Lower lobe of right lung (tissue), 2 donors: Measurements from ENCODE around the gene SEC24C. TPM values are rescaled to one million over a fixed set of nuclear protein-coding genes. Genes with fewer than 3 reads are reported as not detected.

Experiments
- ATAC-seq, 2 donors: fragments of 200-7000 bp; cut with Tn5 transposase; one replicate each; pipeline ENCODE4 v1.9.1; 2020 to 2022; ENCODE audit warnings: mild to moderate bottlenecking in 2 of 2, moderate library complexity in 2 of 2
- DNase-seq: peaks from one replicate; pipeline ENCODE4 v3.0.0-alpha.2; 2020
- H3K27ac ChIP-seq: fragments of 200-600 bp; one replicate; pipeline ENCODE4 v1.8.0; 2022
- H3K27me3 ChIP-seq: fragments of 200-600 bp; one replicate; pipeline ENCODE4 v1.8.0; 2022; ENCODE audit warnings: low read depth
- H3K36me3 ChIP-seq: fragments of 200-600 bp; one replicate; pipeline ENCODE4 v1.8.0; 2022; ENCODE audit warnings: mild to moderate bottlenecking
- H3K4me1 ChIP-seq: fragments of 200-600 bp; one replicate; pipeline ENCODE4 v1.8.0; 2022
- H3K4me3 ChIP-seq: fragments of 200-600 bp; one replicate; pipeline ENCODE4 v1.8.0; 2022; ENCODE audit warnings: mild to moderate bottlenecking
- H3K9me3 ChIP-seq: fragments of 200-600 bp; one replicate; pipeline ENCODE4 v1.8.0; 2022
- intact Hi-C: fragments of 100-400 bp; cut with DNase I; formaldehyde crosslinking; loops from one replicate; pipeline ENCODE4 v1.11.0; 2022
- total RNA-seq: library from RNA; stranded (reverse); fragmentation: NEBNext Ultra II Directional; extraction: Animal tissue kit (Norgen Biotek cat#: 25700); gene quantifications from one replicate; pipeline ENCODE4 v1.2.1, GENCODE V29; 2021
- TF ChIP-seq, protein P1 (sequence below): fragments of 200-600 bp; IDR thresholded peaks from one replicate; pipeline ENCODE4 v1.8.0; 2022; ENCODE audit warnings: antibody characterized with exemption, mild to moderate bottlenecking
- donor health status: DM: no; HTN: yes; CAD: no; lungs with severe emphysema.

The SEC24C gene
- total RNA-seq, 1 donor from 2014 or later, result 71.4 TPM

GRCh38 chr10:73816917-73817729 lies 73.0 kb downstream of the SEC24C start:
- TF ChIP-seq, protein P1, sequence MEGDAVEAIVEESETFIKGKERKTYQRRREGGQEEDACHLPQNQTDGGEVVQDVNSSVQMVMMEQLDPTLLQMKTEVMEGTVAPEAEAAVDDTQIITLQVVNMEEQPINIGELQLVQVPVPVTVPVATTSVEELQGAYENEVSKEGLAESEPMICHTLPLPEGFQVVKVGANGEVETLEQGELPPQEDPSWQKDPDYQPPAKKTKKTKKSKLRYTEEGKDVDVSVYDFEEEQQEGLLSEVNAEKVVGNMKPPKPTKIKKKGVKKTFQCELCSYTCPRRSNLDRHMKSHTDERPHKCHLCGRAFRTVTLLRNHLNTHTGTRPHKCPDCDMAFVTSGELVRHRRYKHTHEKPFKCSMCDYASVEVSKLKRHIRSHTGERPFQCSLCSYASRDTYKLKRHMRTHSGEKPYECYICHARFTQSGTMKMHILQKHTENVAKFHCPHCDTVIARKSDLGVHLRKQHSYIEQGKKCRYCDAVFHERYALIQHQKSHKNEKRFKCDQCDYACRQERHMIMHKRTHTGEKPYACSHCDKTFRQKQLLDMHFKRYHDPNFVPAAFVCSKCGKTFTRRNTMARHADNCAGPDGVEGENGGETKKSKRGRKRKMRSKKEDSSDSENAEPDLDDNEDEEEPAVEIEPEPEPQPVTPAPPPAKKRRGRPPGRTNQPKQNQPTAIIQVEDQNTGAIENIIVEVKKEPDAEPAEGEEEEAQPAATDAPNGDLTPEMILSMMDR, result no peak
- H3K4me1 ChIP-seq, result peaks cover 36% of the 10 kb centered on the region
- DNase-seq, result no peak
- H3K36me3 ChIP-seq, result peaks cover 53% of the 10 kb centered on the region
- peak in 1 of 2 donors; percentile 15 for ATAC-seq
- H3K27ac ChIP-seq, result peak overlapping the region; percentile 18
- intact Hi-C loops, result no loop called here
- no peaks in the 10 kb centered on the region for H3K27me3 ChIP-seq
- H3K9me3 ChIP-seq, result no peaks in the 10 kb centered on the region
- H3K4me3 ChIP-seq, result no peak overlapping the region

- peaks cover 60% of the 10 kb centered on the region for H3K36me3 ChIP-seq
These were observed 73.7 kb downstream of the SEC24C start for GRCh38 chr10:73817826-73818225.

GRCh38 chr10:73818402-73818801 lies 74.2 kb downstream of the SEC24C start:
- Histone ChIP-seq H3K9me3 (no peaks in the 10 kb centered on the region), H3K4me1 (peaks cover 36% of the 10 kb centered on the region), H3K36me3 (peaks cover 63% of the 10 kb centered on the region), H3K27me3 (no peaks in the 10 kb centered on the region), H3K27ac (no peak overlapping the region), H3K4me3 (no peak overlapping the region)
- DNase-seq (no peak), ATAC-seq (no peak)
- TF ChIP-seq, protein P1, result no peak
- intact Hi-C loops, result no loop called here

More at GRCh38 chr10:73817826-73818225, 73.7 kb downstream of the SEC24C start:
- intact Hi-C loops, result no loop called here
- Histone ChIP-seq H3K27ac (no peak overlapping the region), H3K9me3 (no peaks in the 10 kb centered on the region), H3K27me3 (no peaks in the 10 kb centered on the region), H3K4me3 (no peak overlapping the region), H3K4me1 (peaks cover 36% of the 10 kb centered on the region)
- TF ChIP-seq, protein P1, result no peak
- no peak for DNase-seq
- no peak for ATAC-seq

DNA sequence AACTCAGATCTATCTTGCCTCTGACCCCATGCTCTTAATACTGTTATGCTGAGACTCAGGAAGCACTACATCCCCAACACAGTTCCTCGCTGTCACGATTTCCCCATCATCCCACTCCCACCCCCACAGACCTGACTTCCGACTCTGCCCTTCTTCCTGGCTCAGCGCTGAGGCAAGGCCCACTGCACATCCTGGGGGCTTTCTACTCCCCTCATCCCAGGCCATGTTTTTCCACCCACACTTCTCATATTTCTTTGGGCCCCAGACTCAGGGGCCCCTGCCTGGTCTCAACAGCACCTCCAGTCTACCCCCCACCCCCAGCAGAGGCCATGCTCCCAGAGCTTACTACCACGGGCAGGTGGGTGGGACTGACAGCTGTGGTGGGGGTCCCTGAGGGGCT lies 74.9 kb downstream of the SEC24C start:
- Histone ChIP-seq H3K9me3 (no peaks in the 10 kb centered on the region), H3K27ac (peak overlapping the region; percentile 64), H3K4me3 (no peak overlapping the region), H3K27me3 (no peaks in the 10 kb centered on the region), H3K36me3 (peaks cover 63% of the 10 kb centered on the region), H3K4me1 (peaks cover 36% of the 10 kb centered on the region)
- DNase-seq, result no peak
- TF ChIP-seq, protein P1, result no peak
- ATAC-seq, result peak in 1 of 2 donors; percentile 13
- intact Hi-C loops, result no loop called here

GRCh38 chr10:73819513-73820093 lies 75.4 kb downstream of the SEC24C start:
- Histone ChIP-seq H3K27me3 (no peaks in the 10 kb centered on the region), H3K27ac (peak overlapping the region; percentile 64), H3K9me3 (no peaks in the 10 kb centered on the region), H3K4me3 (no peak overlapping the region), H3K36me3 (peaks cover 63% of the 10 kb centered on the region), H3K4me1 (peaks cover 36% of the 10 kb centered on the region)
- peak; percentile 92 for ATAC-seq
- peak; percentile 88 for DNase-seq
- intact Hi-C loops, result no loop called here
- TF ChIP-seq, protein P1, result no peak

Other genes starting within 250 kb of the SEC24C start
- gene PPP3CB, start 248.3 kb upstream of the SEC24C start, total RNA-seq, result 41.3 TPM
- gene USP54, start 153.0 kb upstream of the SEC24C start, total RNA-seq, result 97.4 TPM
- 2.9 TPM for gene MYOZ1, start 102.9 kb upstream of the SEC24C start, total RNA-seq
- gene SYNPO2L, start 88.3 kb upstream of the SEC24C start, total RNA-seq, result 0.32 TPM
- gene AGAP5, start 46.3 kb upstream of the SEC24C start, total RNA-seq, result 9.1 TPM
- gene CHCHD1, start 37.7 kb downstream of the SEC24C start, total RNA-seq, result 21.1 TPM
- 125 TPM for gene ZSWIM8, start 41.2 kb downstream of the SEC24C start, total RNA-seq
- gene NDST2, start 67.2 kb downstream of the SEC24C start, total RNA-seq, result 32.3 TPM
- gene CAMK2G, start 130.2 kb downstream of the SEC24C start, total RNA-seq, result 38.4 TPM
- gene PLAU, start 166.8 kb downstream of the SEC24C start, total RNA-seq, result 29.0 TPM